Smooth muscle cell (in vitro differentiated cells): ENCODE measurements around the gene RPUSD1. TPM values are rescaled to one million over a fixed set of nuclear protein-coding genes. Genes with fewer than 3 reads are reported as not detected.

Experiments
- DNase-seq: peaks from one replicate; lab custom pipeline; 2025; ENCODE audit not compliant: unreplicated experiment; lab: John Stamatoyannopoulos, UW
- H2AFZ ChIP-seq: fragments of 200-600 bp; sonication (generic); 2 replicates; pipeline ENCODE4 v1.6.0; 2016; ENCODE audit warnings: antibody characterized with exemption, low read depth, mild to moderate bottlenecking
- H3F3A ChIP-seq: fragments of 200-600 bp; sonication (generic); 2 replicates; pipeline ENCODE4 v1.6.0; 2017; ENCODE audit warnings: antibody characterized with exemption, low read depth
- H3K27ac ChIP-seq: fragments of 200-600 bp; sonication (generic); 2 replicates; pipeline ENCODE4 v1.5.1; 2016; ENCODE audit warnings: low read depth, mild to moderate bottlenecking
- H3K27me3 ChIP-seq: fragments of 200-600 bp; sonication (generic); 2 replicates; pipeline ENCODE4 v1.6.1; 2016; ENCODE audit warnings: low read depth, mild to moderate bottlenecking
- H3K36me3 ChIP-seq: fragments of 200-600 bp; sonication (generic); 2 replicates; pipeline ENCODE4 v1.5.1; 2016; ENCODE audit warnings: low read depth
- H3K4me1 ChIP-seq: fragments of 200-600 bp; sonication (generic); 2 replicates; pipeline ENCODE4 v1.5.1; 2016; ENCODE audit warnings: low read depth
- H3K4me2 ChIP-seq: fragments of 200-600 bp; sonication (generic); 2 replicates; pipeline ENCODE4 v1.6.0; 2016; ENCODE audit warnings: mild to moderate bottlenecking
- H3K4me3 ChIP-seq: fragments of 200-600 bp; sonication (generic); 2 replicates; pipeline ENCODE4 v1.5.1; 2016; ENCODE audit warnings: mild to moderate bottlenecking
- H3K79me2 ChIP-seq: fragments of 200-600 bp; sonication (generic); 2 replicates; pipeline ENCODE4 v1.6.0; 2016; ENCODE audit warnings: low read depth, mild to moderate bottlenecking
- H3K9ac ChIP-seq: fragments of 200-600 bp; sonication (generic); 2 replicates; pipeline ENCODE4 v1.6.0; 2016; ENCODE audit warnings: low read depth
- H3K9me3 ChIP-seq: fragments of 200-600 bp; sonication (generic); replicated peaks from 2 replicates; pipeline ENCODE4 v1.5.1; 2016; ENCODE audit warnings: low read depth
- H4K20me1 ChIP-seq: fragments of 200-600 bp; sonication (generic); 2 replicates; pipeline ENCODE4 v1.6.0; 2016; ENCODE audit warnings: low read depth
- CTCF ChIP-seq: fragments of 200-600 bp; sonication (generic); IDR thresholded peaks from 2 replicates; pipeline ENCODE4 v1.5.1; 2017; ENCODE audit warnings: borderline replicate concordance, mild to moderate bottlenecking, antibody characterized with exemption; ENCODE audit not compliant: insufficient read depth, poor library complexity, severe bottlenecking
- WGBS: methylation state at CpG from one replicate; pipeline ENCODE4 v1.1.7; 2016; ENCODE audit warnings: low lambda C conversion rate; 5-methylcytosine and 5-hydroxymethylcytosine counted together
- polyA plus RNA-seq: library from polyadenylated mRNA; unstranded; fragments of >200 nt; fragmentation: Nextera tagmentation; extraction: Ambion mirVana; gene quantifications from 2 replicates; pipeline ENCODE4 v1.2.1, GENCODE V29; 2016
- total RNA-seq: library from RNA; depleted of rRNA; stranded (reverse); fragments of >200 nt; gene quantifications from 2 replicates; pipeline ENCODE4 v1.2.3, GENCODE V29; 2014

Gene RPUSD1
- total and polyA plus RNA-seq, 2 experiments from 2014 or later, result 7.8 to 20.8 TPM

GRCh38 chr16:803754-804080, 15.5 kb upstream of the RPUSD1 start:
- no peak overlapping the region for H3K4me2 ChIP-seq
- no peak overlapping the region for H3K9ac ChIP-seq
- WGBS, result 69% methylated on average over 8 of the region's 8 CpGs
- H3K4me3 ChIP-seq, result no peak overlapping the region
- H3K4me1 ChIP-seq, result peaks cover 16% of the 10 kb centered on the region
- H3K27me3 ChIP-seq, result peaks cover 40% of the 10 kb centered on the region
- no peak for DNase-seq
- no peak overlapping the region for H2AFZ ChIP-seq
- no peaks in the 10 kb centered on the region for H3K9me3 ChIP-seq
- H3F3A ChIP-seq, result no peaks in the 10 kb centered on the region
- H3K27ac ChIP-seq, result no peak overlapping the region
- H3K36me3 ChIP-seq, result no peaks in the 10 kb centered on the region
- TF ChIP-seq CTCF, result no peak
- H4K20me1 ChIP-seq, result no peaks in the 10 kb centered on the region
- no peaks in the 10 kb centered on the region for H3K79me2 ChIP-seq

GRCh38 chr16:802914-803753, 15.0 kb upstream of the RPUSD1 start:
- H3K36me3 ChIP-seq, result no peaks in the 10 kb centered on the region
- no peak overlapping the region for H3K9ac ChIP-seq
- no peak for DNase-seq
- H2AFZ ChIP-seq, result no peak overlapping the region
- no peak overlapping the region for H3K27ac ChIP-seq
- H3F3A ChIP-seq, result no peaks in the 10 kb centered on the region
- no peak overlapping the region for H3K4me2 ChIP-seq
- no peak overlapping the region for H3K4me3 ChIP-seq
- peaks cover 40% of the 10 kb centered on the region for H3K27me3 ChIP-seq
- TF ChIP-seq CTCF, result no peak
- WGBS, result 88% methylated on average over 33 of the region's 33 CpGs
- H3K79me2 ChIP-seq, result no peaks in the 10 kb centered on the region
- H3K9me3 ChIP-seq, result no peaks in the 10 kb centered on the region
- H3K4me1 ChIP-seq, result peaks cover 11% of the 10 kb centered on the region
- H4K20me1 ChIP-seq, result no peaks in the 10 kb centered on the region

- H3K27ac ChIP-seq, result no peak overlapping the region
- no peaks in the 10 kb centered on the region for H4K20me1 ChIP-seq
- H3K9ac ChIP-seq, result no peak overlapping the region
- TF ChIP-seq CTCF, result no peak
- H3K4me1 ChIP-seq, result peaks cover 8% of the 10 kb centered on the region
- H3K4me2 ChIP-seq, result no peak overlapping the region
- no peak overlapping the region for H2AFZ ChIP-seq
- WGBS, result 86% methylated on average over 7 of the region's 7 CpGs
- H3K79me2 ChIP-seq, result no peaks in the 10 kb centered on the region
- H3K4me3 ChIP-seq, result no peak overlapping the region
- H3K9me3 ChIP-seq, result no peaks in the 10 kb centered on the region
- DNase-seq, result no peak
- no peaks in the 10 kb centered on the region for H3K36me3 ChIP-seq
- no peaks in the 10 kb centered on the region for H3F3A ChIP-seq
- peaks cover 40% of the 10 kb centered on the region for H3K27me3 ChIP-seq
Observed at GRCh38 chr16:802461-802860, 14.3 kb upstream of the RPUSD1 start.
